Epithelial cell of proximal tubule (primary cell): ENCODE measurements around the gene ZNF771. TPM values are rescaled to one million over a fixed set of nuclear protein-coding genes. Genes with fewer than 3 reads are reported as not detected.

Experiments used
- DNase-seq: peaks from one replicate; pipeline ENCODE4 v3.0.0-alpha.2; 2011; ENCODE audit warnings: low read depth
- H3K4me3 ChIP-seq: 2 replicates; pipeline ENCODE4 v1.5.1; 2011; ENCODE audit warnings: low read depth, mild to moderate bottlenecking, low read length
- CTCF ChIP-seq: conservative IDR thresholded peaks from 2 replicates; pipeline ENCODE4 v1.5.1; 2012; ENCODE audit warnings: low read depth, mild to moderate bottlenecking, low read length
- total RNA-seq: library from RNA; depleted of rRNA; stranded (reverse); fragments of >200 nt; gene quantifications from 2 replicates; pipeline ENCODE4 v1.2.3, GENCODE V29; 2015

The ZNF771 gene
- total RNA-seq, 1 donor from 2014 or later: 6.1 TPM

- peak overlapping the region; percentile 69 for H3K4me3 ChIP-seq
- TF ChIP-seq CTCF: no peak
- DNase-seq: no peak
These were observed 7.8 kb upstream of the ZNF771 start for GRCh38 chr16:30399435-30400186.

- TF ChIP-seq CTCF: no peak
- no peak overlapping the region for H3K4me3 ChIP-seq
- no peak for DNase-seq
These were observed 5.5 kb upstream of the ZNF771 start for GRCh38 chr16:30401768-30402425.

GRCh38 chr16:30406795-30407101, 658 bp upstream of the ZNF771 start:
- DNase-seq: no peak
- peak overlapping the region; percentile 61 for H3K4me3 ChIP-seq
- no peak for TF ChIP-seq CTCF

- TF ChIP-seq CTCF: no peak
- peak overlapping the region; percentile 61 for H3K4me3 ChIP-seq
- no peak for DNase-seq
These were observed 563 bp downstream of the ZNF771 start for GRCh38 chr16:30407804-30408534.

GRCh38 chr16:30409125-30410060, 2.0 kb downstream of the ZNF771 start:
- no peak for DNase-seq
- TF ChIP-seq CTCF: peak; percentile 97
- H3K4me3 ChIP-seq: no peak overlapping the region

GRCh38 chr16:30413112-30413806, 5.9 kb downstream of the ZNF771 start:
- no peak overlapping the region for H3K4me3 ChIP-seq
- peak; percentile 60 for DNase-seq
- TF ChIP-seq CTCF: no peak
